ENCODE data around the gene NXN. TPM values are rescaled to one million over a fixed set of nuclear protein-coding genes. Genes with fewer than 3 reads are reported as not detected.

Gene NXN
- total RNA-seq, 2 donors from 2014 or later, result 15.6 to 17.5 TPM

DNA sequence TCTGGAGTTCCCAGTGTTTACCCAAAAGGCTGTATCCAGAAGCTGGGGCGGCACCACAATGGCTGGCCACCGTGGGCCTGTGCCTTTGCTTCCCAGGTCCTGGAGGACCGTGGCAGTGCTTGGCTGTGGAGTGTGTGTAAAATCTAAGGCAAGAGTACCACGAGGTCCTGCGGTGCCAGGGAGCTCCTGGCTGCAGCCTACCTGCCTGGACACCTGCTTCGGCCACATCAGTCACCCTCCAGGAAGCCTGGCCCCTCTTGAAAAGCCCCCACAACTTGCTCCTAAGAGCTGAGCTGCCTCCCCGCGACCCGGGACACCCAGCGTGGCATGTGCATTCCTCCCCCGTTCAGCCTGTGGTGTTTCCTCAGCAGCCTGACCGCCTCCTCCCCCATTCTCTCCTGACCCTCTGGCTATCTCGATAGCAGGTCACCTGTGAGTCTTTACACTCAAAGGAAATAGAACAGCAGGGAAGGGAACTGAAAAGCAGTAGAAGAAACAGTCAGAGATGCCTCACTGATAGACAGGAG, 25.3 kb upstream of the NXN start:
- Histone ChIP-seq H3K4me1 (peaks cover 0 to 97% of the 10 kb centered on the region in 2 donors), H3K4me3 (no peak overlapping the region), H3K27me3 (no peaks in the 10 kb centered on the region), H3K9me3 (no peaks in the 10 kb centered on the region), H3K27ac (peak overlapping the region; percentile 86 to 88), H3K36me3 (peaks cover 68% of the 10 kb centered on the region)
- TF ChIP-seq CTCF (IDR thresholded peaks at IDR 0.05), result no peak
- no peak for DNase-seq (ENCODE audit: low spot score)

- peaks cover 0 to 92% of the 10 kb centered on the region in 2 donors for H3K4me1 ChIP-seq
- peak overlapping the region; percentile 86 to 88 for H3K27ac ChIP-seq
- H3K36me3 ChIP-seq, result peaks cover 68% of the 10 kb centered on the region
- H3K4me3 ChIP-seq, result no peak overlapping the region
- no peak for DNase-seq (ENCODE audit: low spot score)
- H3K27me3 ChIP-seq, result no peaks in the 10 kb centered on the region
- no peaks in the 10 kb centered on the region for H3K9me3 ChIP-seq
- no peak for TF ChIP-seq CTCF (IDR thresholded peaks at IDR 0.05)
Measured at GRCh38 chr17:1003972-1004768, 24.6 kb upstream of the NXN start.

- no peak overlapping the region for H3K4me3 ChIP-seq
- H3K27ac ChIP-seq, result peak overlapping the region; percentile 86 to 88
- no peaks in the 10 kb centered on the region for H3K27me3 ChIP-seq
- DNase-seq (ENCODE audit: low spot score), result no peak
- peaks cover 0 to 92% of the 10 kb centered on the region in 2 donors for H3K4me1 ChIP-seq
- no peaks in the 10 kb centered on the region for H3K9me3 ChIP-seq
- no peak for TF ChIP-seq CTCF (IDR thresholded peaks at IDR 0.05)
- H3K36me3 ChIP-seq, result peaks cover 68% of the 10 kb centered on the region
Measured at GRCh38 chr17:1003633-1003971, 24.0 kb upstream of the NXN start.

GRCh38 chr17:1002771-1003555, 23.4 kb upstream of the NXN start:
- no peak for DNase-seq (ENCODE audit: low spot score)
- Histone ChIP-seq H3K27me3 (no peaks in the 10 kb centered on the region), H3K4me1 (peaks cover 0 to 92% of the 10 kb centered on the region in 2 donors)

DNA sequence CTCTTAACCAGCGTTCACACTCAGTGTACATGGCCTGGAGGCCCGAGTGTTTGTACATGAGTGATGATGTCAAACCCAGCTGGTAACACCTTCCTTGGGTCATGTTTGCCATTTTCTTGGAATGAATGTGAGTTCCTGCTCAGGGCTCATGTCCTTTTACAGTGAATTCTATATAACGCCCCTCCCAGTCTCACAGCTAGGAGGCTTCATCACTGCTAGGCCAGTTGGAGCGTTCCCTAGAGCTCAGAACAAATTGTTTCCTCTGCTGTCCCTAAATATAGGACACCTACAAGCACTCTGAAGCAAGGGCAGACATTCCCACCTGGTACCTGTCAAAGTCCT, 22.8 kb upstream of the NXN start:
- H3K36me3 ChIP-seq, result peaks cover 68% of the 10 kb centered on the region
- TF ChIP-seq CTCF (IDR thresholded peaks at IDR 0.05), result peak in 1 of 2 donors; percentile 16
- H3K4me1 ChIP-seq, result peaks cover 0 to 92% of the 10 kb centered on the region in 2 donors
- DNase-seq (ENCODE audit: low spot score), result no peak
- H3K27me3 ChIP-seq, result no peaks in the 10 kb centered on the region
- no peaks in the 10 kb centered on the region for H3K9me3 ChIP-seq
- no peak overlapping the region for H3K4me3 ChIP-seq
- peak overlapping the region; percentile 86 to 88 for H3K27ac ChIP-seq

More at GRCh38 chr17:1002771-1003555, 23.4 kb upstream of the NXN start:
- Histone ChIP-seq H3K27ac (peak overlapping the region; percentile 86 to 88), H3K36me3 (peaks cover 68% of the 10 kb centered on the region), H3K9me3 (no peaks in the 10 kb centered on the region), H3K4me3 (no peak overlapping the region)
- no peak for TF ChIP-seq CTCF (IDR thresholded peaks at IDR 0.05)
